Nephron progenitor cell (in vitro differentiated cells): ENCODE measurements around the gene SYF2.

Experiments
- DNase-seq: peaks from one replicate; pipeline ENCODE4 v3.0.0; 2021
- H3K27ac Mint-ChIP-seq: 2 replicates; pipeline ENCODE4 v1.8.0; 2021; ENCODE audit warnings: mild to moderate bottlenecking, moderate library complexity, mixed read lengths
- H3K27me3 Mint-ChIP-seq: 2 replicates; pipeline ENCODE4 v1.8.0; 2021; ENCODE audit warnings: mild to moderate bottlenecking, low read depth, mixed read lengths; ENCODE audit not compliant: poor library complexity
- H3K36me3 Mint-ChIP-seq: 2 replicates; pipeline ENCODE4 v1.8.0; 2021; ENCODE audit warnings: low read depth, mixed read lengths
- H3K4me1 Mint-ChIP-seq: 2 replicates; pipeline ENCODE4 v1.8.0; 2021; ENCODE audit warnings: mixed read lengths
- H3K4me3 Mint-ChIP-seq: 2 replicates; pipeline ENCODE4 v1.8.0; 2021; ENCODE audit warnings: mild to moderate bottlenecking, moderate library complexity, mixed read lengths
- H3K9me3 Mint-ChIP-seq: 2 replicates; pipeline ENCODE4 v1.8.0; 2021; ENCODE audit warnings: mild to moderate bottlenecking, moderate library complexity, mixed read lengths
- TF ChIP-seq, protein P1 (sequence below): fragments of 200-600 bp; sonication (generic); IDR thresholded peaks from 2 replicates; pipeline ENCODE4 v1.5.0; 2021; ENCODE audit warnings: antibody characterized with exemption

Gene SYF2

GRCh38 chr1:25180996-25181395 is 51.3 kb downstream of the SYF2 start:
- Mint-ChIP-seq H3K4me1 (peaks cover 10% of the 10 kb centered on the region), H3K27me3 (peaks cover 86% of the 10 kb centered on the region), H3K27ac (no peak overlapping the region), H3K4me3 (no peak overlapping the region), H3K36me3 (peaks cover 7% of the 10 kb centered on the region), H3K9me3 (peaks cover 27% of the 10 kb centered on the region)
- no peak for DNase-seq
- TF ChIP-seq, protein P1, sequence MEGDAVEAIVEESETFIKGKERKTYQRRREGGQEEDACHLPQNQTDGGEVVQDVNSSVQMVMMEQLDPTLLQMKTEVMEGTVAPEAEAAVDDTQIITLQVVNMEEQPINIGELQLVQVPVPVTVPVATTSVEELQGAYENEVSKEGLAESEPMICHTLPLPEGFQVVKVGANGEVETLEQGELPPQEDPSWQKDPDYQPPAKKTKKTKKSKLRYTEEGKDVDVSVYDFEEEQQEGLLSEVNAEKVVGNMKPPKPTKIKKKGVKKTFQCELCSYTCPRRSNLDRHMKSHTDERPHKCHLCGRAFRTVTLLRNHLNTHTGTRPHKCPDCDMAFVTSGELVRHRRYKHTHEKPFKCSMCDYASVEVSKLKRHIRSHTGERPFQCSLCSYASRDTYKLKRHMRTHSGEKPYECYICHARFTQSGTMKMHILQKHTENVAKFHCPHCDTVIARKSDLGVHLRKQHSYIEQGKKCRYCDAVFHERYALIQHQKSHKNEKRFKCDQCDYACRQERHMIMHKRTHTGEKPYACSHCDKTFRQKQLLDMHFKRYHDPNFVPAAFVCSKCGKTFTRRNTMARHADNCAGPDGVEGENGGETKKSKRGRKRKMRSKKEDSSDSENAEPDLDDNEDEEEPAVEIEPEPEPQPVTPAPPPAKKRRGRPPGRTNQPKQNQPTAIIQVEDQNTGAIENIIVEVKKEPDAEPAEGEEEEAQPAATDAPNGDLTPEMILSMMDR: no peak

DNA sequence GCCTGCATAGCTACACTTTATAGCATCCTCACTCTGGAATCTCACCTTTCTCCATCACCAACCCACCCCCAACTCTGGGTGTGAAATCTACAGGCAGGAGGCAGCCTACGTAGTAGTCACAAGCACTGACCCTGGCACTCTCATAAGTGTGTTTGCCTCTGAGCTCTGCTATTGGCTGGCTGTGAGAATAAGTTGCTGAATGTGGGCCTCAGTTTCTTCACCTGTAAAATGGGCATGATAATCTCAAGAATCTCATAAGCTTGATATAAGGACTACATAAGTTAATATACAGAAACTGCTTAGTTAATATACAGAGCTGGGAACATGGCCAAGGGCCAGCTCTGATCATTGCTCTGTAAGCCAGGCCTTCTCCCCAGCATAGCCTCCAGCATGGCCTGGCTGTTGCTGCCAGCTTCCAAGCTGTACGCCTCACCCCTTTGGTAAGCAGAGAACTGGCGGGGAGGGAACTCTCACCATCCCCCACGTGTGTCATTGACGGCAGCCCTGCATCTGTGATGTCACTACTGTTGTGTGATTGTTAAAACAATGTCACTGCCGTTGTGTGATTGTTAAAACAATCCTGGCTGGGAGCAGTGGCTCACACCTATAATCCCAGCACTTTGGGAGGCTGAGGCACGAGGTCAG is 53.3 kb downstream of the SYF2 start:
- Mint-ChIP-seq H3K9me3 (peaks cover 34% of the 10 kb centered on the region), H3K36me3 (peaks cover 7% of the 10 kb centered on the region), H3K27me3 (peaks cover 78% of the 10 kb centered on the region), H3K27ac (no peak overlapping the region), H3K4me3 (no peak overlapping the region), H3K4me1 (peaks cover 15% of the 10 kb centered on the region)
- TF ChIP-seq, protein P1: no peak
- no peak for DNase-seq

GRCh38 chr1:25174730-25175612 is 57.3 kb downstream of the SYF2 start:
- peak overlapping the region; percentile 58 for H3K27ac Mint-ChIP-seq
- no peak for DNase-seq
- TF ChIP-seq, protein P1: no peak
- peaks cover 78% of the 10 kb centered on the region for H3K27me3 Mint-ChIP-seq
- H3K36me3 Mint-ChIP-seq: peaks cover 7% of the 10 kb centered on the region
- H3K4me3 Mint-ChIP-seq: no peak overlapping the region
- peaks cover 34% of the 10 kb centered on the region for H3K9me3 Mint-ChIP-seq
- H3K4me1 Mint-ChIP-seq: peaks cover 13% of the 10 kb centered on the region

DNA sequence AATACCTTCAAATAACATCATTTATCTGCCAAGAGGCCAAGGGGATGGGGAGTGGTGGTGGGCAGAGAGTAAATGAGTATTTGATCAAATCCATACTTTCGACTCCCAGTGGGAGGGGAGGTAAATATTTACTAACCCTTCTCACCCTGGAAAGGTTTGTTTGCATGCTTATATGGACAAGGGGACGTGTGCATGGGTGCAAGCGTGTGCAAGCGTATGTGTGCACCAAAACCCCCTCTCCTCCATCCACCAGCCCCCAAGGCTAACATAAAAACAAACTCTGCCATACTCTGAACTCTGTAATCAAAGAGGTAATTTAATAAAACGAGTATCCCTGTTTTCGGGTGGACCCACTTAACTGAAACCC is 58.0 kb downstream of the SYF2 start:
- DNase-seq: no peak
- H3K4me1 Mint-ChIP-seq: peaks cover 14% of the 10 kb centered on the region
- H3K27me3 Mint-ChIP-seq: peaks cover 75% of the 10 kb centered on the region
- H3K27ac Mint-ChIP-seq: no peak overlapping the region
- TF ChIP-seq, protein P1: no peak
- peaks cover 7% of the 10 kb centered on the region for H3K36me3 Mint-ChIP-seq
- no peak overlapping the region for H3K4me3 Mint-ChIP-seq
- H3K9me3 Mint-ChIP-seq: peaks cover 34% of the 10 kb centered on the region

- Mint-ChIP-seq H3K9me3 (peaks cover 33% of the 10 kb centered on the region), H3K27me3 (peaks cover 75% of the 10 kb centered on the region), H3K4me1 (peaks cover 18% of the 10 kb centered on the region), H3K27ac (no peak overlapping the region), H3K4me3 (no peak overlapping the region), H3K36me3 (peaks cover 7% of the 10 kb centered on the region)
- TF ChIP-seq, protein P1: no peak
- DNase-seq: no peak
Measured at GRCh38 chr1:25173809-25174340, 58.4 kb downstream of the SYF2 start.
